GM12872 (cell line): Measurements from ENCODE around the gene COMMD2.

Experiments
- TF ChIP-seq, protein P1 (sequence below): IDR thresholded peaks from 3 replicates; pipeline ENCODE4 v1.5.1; 2011; ENCODE audit warnings: low read depth, mild to moderate bottlenecking, low read length, moderate library complexity; ENCODE audit not compliant: insufficient read depth

The COMMD2 gene

DNA sequence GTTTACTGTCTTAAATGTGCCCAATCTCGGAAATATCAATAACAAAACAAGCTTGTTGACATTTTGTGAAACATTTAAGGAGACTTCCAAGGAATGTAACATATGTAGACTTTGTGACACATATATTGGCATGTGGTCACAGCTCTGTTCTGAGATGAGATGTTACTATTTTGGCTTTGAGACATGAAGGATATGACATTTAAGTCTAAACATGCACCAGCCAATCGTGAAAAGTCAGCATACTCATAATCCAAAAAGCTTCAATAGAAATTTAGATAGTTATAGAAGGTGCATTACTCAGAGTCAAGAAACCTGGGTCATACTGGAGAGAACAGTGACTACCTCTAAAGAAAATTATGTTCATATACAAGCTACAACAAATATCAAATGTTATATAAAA is 13.4 kb downstream of the COMMD2 start:
- TF ChIP-seq, protein P1, sequence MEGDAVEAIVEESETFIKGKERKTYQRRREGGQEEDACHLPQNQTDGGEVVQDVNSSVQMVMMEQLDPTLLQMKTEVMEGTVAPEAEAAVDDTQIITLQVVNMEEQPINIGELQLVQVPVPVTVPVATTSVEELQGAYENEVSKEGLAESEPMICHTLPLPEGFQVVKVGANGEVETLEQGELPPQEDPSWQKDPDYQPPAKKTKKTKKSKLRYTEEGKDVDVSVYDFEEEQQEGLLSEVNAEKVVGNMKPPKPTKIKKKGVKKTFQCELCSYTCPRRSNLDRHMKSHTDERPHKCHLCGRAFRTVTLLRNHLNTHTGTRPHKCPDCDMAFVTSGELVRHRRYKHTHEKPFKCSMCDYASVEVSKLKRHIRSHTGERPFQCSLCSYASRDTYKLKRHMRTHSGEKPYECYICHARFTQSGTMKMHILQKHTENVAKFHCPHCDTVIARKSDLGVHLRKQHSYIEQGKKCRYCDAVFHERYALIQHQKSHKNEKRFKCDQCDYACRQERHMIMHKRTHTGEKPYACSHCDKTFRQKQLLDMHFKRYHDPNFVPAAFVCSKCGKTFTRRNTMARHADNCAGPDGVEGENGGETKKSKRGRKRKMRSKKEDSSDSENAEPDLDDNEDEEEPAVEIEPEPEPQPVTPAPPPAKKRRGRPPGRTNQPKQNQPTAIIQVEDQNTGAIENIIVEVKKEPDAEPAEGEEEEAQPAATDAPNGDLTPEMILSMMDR, result no peak

GRCh38 chr3:149736953-149737205 is 15.4 kb downstream of the COMMD2 start:
- TF ChIP-seq, protein P1, result no peak

DNA sequence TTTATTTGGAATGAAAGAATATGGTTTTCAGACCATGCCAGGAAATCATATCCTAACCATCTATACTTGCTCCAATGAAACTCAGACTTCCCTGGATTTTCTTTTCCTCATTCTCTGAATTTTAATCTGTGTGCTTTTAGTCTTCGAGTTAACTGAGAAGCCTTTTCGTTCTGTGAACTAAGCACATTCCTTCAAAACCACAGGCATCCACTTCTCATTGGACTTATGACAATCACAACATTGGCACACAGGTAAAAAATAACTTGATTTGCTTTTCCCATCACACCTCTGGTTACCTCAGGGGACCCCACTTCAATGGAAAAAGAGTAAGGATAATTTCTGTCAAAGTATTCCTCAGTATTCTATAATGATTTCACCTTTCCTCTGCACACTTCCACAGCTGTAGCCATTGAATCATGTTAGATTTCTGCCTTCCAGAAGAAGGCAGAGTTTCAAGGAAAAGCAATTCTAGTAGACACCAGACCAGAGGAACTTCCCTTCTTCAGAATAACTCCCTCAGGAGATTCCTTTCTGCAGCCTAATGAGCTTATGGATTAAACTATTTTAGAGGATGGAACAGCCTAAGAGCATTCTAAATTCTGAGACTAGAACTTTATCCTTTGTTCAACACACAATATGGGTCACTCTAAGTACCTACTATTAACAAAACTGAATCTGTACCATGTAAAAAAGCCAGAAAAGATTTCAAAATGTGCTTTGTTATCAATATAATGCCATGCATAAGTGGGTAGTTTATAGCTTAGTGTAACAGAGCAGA is 15.9 kb downstream of the COMMD2 start:
- TF ChIP-seq, protein P1, result no peak

GRCh38 chr3:149732234-149732633 is 20.1 kb downstream of the COMMD2 start:
- TF ChIP-seq, protein P1, result no peak

DNA sequence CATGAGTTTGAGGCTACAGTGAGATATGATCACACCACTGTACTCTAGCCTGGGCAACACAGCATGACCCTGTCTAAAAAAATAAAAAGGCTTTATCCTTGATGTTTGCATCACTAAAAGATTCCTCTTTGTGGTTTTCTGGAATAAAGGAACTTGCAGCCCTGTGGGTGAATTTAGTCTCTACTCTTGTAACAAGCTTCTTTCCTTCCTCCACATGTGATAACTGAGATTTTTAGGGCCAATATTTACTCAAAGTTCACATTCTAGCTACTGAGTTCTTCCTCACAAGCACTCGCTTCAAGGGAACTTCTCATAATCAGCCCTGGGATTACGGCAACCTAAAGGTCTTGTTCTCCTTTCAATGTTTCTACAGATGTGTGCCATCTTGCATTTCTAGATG is 24.6 kb downstream of the COMMD2 start:
- TF ChIP-seq, protein P1, result no peak

GRCh38 chr3:149726716-149727407 is 25.4 kb downstream of the COMMD2 start:
- TF ChIP-seq, protein P1, result no peak

GRCh38 chr3:149723781-149724180 is 28.5 kb downstream of the COMMD2 start:
- TF ChIP-seq, protein P1, result no peak
